Nephron (organoid): ENCODE results near the gene AMN1.
A peak's percentile ranks its signal among the peaks of the same experiment; 100 is the strongest.
"Not testable (repeated sequence)": the region's sequence is repeated elsewhere in the genome, so short reads cannot be mapped to it uniquely, and the experiment has no call there.

Experiments used
- H3K27ac Mint-ChIP-seq, 3 experiments: 2 replicates each; pipeline ENCODE4 v1.8.0; 2020; ENCODE audit warnings: mixed read lengths in 3 of 3, mild to moderate bottlenecking in 2 of 3, moderate library complexity in 1 of 3
- H3K27me3 Mint-ChIP-seq: 2 replicates; pipeline ENCODE4 v1.8.0; 2021; ENCODE audit warnings: low read depth, mild to moderate bottlenecking, moderate library complexity, mixed read lengths
- H3K36me3 Mint-ChIP-seq: 2 replicates; pipeline ENCODE4 v1.8.0; 2020; ENCODE audit warnings: low read depth, mixed read lengths
- H3K4me1 Mint-ChIP-seq: 2 replicates; pipeline ENCODE4 v1.8.0; 2020; ENCODE audit warnings: mixed read lengths
- H3K4me3 Mint-ChIP-seq, 3 experiments: 2 replicates each; pipeline ENCODE4 v1.8.0; 2020; ENCODE audit warnings: mild to moderate bottlenecking in 3 of 3, mixed read lengths in 3 of 3, moderate library complexity in 2 of 3
- H3K9me3 Mint-ChIP-seq: 2 replicates; pipeline ENCODE4 v1.8.0; 2020; ENCODE audit warnings: mixed read lengths
- CTCF ChIP-seq, 3 experiments: fragments of 200-600 bp; sonication (generic); IDR thresholded peaks; one replicate each; pipeline ENCODE4 v1.5.0; 2021; ENCODE audit warnings: antibody characterized with exemption in 3 of 3; ENCODE audit not compliant: unreplicated experiment in 3 of 3

AMN1 gene

GRCh38 chr12:31751085-31751484 lies 22.3 kb upstream of the AMN1 start:
- no peaks in the 10 kb centered on the region for H3K27me3 Mint-ChIP-seq
- H3K9me3 Mint-ChIP-seq: peaks cover 21% of the 10 kb centered on the region
- no peak overlapping the region for H3K27ac Mint-ChIP-seq
- peaks cover 4% of the 10 kb centered on the region for H3K4me1 Mint-ChIP-seq
- peaks cover 5% of the 10 kb centered on the region for H3K36me3 Mint-ChIP-seq
- H3K4me3 Mint-ChIP-seq: no peak overlapping the region
- no peak for TF ChIP-seq CTCF (IDR thresholded peaks at IDR 0.05; ENCODE audit: unreplicated experiment in 3 of 3)

- peaks cover 5% of the 10 kb centered on the region for H3K36me3 Mint-ChIP-seq
- TF ChIP-seq CTCF (IDR thresholded peaks at IDR 0.05; ENCODE audit: unreplicated experiment in 3 of 3): no peak
- no peak overlapping the region for H3K4me3 Mint-ChIP-seq
- H3K9me3 Mint-ChIP-seq: peaks cover 21% of the 10 kb centered on the region
- H3K27ac Mint-ChIP-seq: no peak overlapping the region
- H3K27me3 Mint-ChIP-seq: no peaks in the 10 kb centered on the region
- H3K4me1 Mint-ChIP-seq: peaks cover 4% of the 10 kb centered on the region
Measured at GRCh38 chr12:31750747-31751039, 21.9 kb upstream of the AMN1 start.

- H3K27ac Mint-ChIP-seq: peak overlapping the region in 1 of 3 experiments; percentile 31
- H3K4me1 Mint-ChIP-seq: peaks cover 4% of the 10 kb centered on the region
- peaks cover 5% of the 10 kb centered on the region for H3K36me3 Mint-ChIP-seq
- no peak for TF ChIP-seq CTCF (IDR thresholded peaks at IDR 0.05; ENCODE audit: unreplicated experiment in 3 of 3)
- H3K4me3 Mint-ChIP-seq: no peak overlapping the region
- H3K27me3 Mint-ChIP-seq: no peaks in the 10 kb centered on the region
- peaks cover 21% of the 10 kb centered on the region for H3K9me3 Mint-ChIP-seq
Measured at GRCh38 chr12:31749024-31749704, 20.3 kb upstream of the AMN1 start.

- no peak overlapping the region for H3K27ac Mint-ChIP-seq
- H3K4me1 Mint-ChIP-seq: no peaks in the 10 kb centered on the region
- H3K9me3 Mint-ChIP-seq: peaks cover 11% of the 10 kb centered on the region
- peaks cover 5% of the 10 kb centered on the region for H3K36me3 Mint-ChIP-seq
- no peak for TF ChIP-seq CTCF (IDR thresholded peaks at IDR 0.05; ENCODE audit: unreplicated experiment in 3 of 3)
- H3K27me3 Mint-ChIP-seq: no peaks in the 10 kb centered on the region
- H3K4me3 Mint-ChIP-seq: no peak overlapping the region
Measured at GRCh38 chr12:31745242-31745641, 16.4 kb upstream of the AMN1 start.

GRCh38 chr12:31744363-31744762 lies 15.5 kb upstream of the AMN1 start:
- H3K36me3 Mint-ChIP-seq, H3K27me3 Mint-ChIP-seq, H3K4me3 Mint-ChIP-seq, H3K9me3 Mint-ChIP-seq, H3K4me1 Mint-ChIP-seq, H3K27ac Mint-ChIP-seq: not testable (repeated sequence)

GRCh38 chr12:31742891-31743290 lies 14.1 kb upstream of the AMN1 start:
- H3K36me3 Mint-ChIP-seq: no peaks in the 10 kb centered on the region
- peaks cover 1% of the 10 kb centered on the region for H3K9me3 Mint-ChIP-seq
- no peak overlapping the region for H3K4me3 Mint-ChIP-seq
- no peaks in the 10 kb centered on the region for H3K27me3 Mint-ChIP-seq
- no peak for TF ChIP-seq CTCF (IDR thresholded peaks at IDR 0.05; ENCODE audit: unreplicated experiment in 3 of 3)
- no peaks in the 10 kb centered on the region for H3K4me1 Mint-ChIP-seq
- no peak overlapping the region for H3K27ac Mint-ChIP-seq
